Upper lobe of left lung (tissue), 4 donors: ENCODE measurements around the gene ADK.

ENCODE experiments used
- CTCF ChIP-seq, 6 experiments: fragments of 450-650 bp in 4 of 6; fragments of 200-600 bp in 2 of 6; sonication (generic) in 2 of 6; IDR thresholded peaks; one replicate each; pipeline ENCODE4 v1.5.1; 2016 to 2019; ENCODE audit warnings: antibody characterized with exemption in 6 of 6
- POLR2A ChIP-seq, 4 donors: fragments of 450-650 bp; IDR thresholded peaks; one replicate each; pipeline ENCODE4 v1.5.1; 2016 to 2017; ENCODE audit warnings: antibody characterized with exemption in 4 of 4, mild to moderate bottlenecking in 2 of 4

- TF ChIP-seq CTCF (IDR thresholded peaks at IDR 0.05) (no peak), POLR2A (IDR thresholded peaks at IDR 0.05) (no peak)
Observed at GRCh38 chr10:74736029-74736428, 585.0 kb downstream of the ADK start.
